Gastroesophageal sphincter (tissue), 4 donors: ENCODE data around the gene SRI. TPM values are rescaled to one million over a fixed set of nuclear protein-coding genes. Genes with fewer than 3 reads are reported as not detected.
"Not testable (repeated sequence)": the region's sequence is repeated elsewhere in the genome, so short reads cannot be mapped to it uniquely, and the experiment has no call there.

Source experiments
- ATAC-seq: fragments of 150-250 bp; one replicate; pipeline ENCODE4 v1.9.1; 2016; ENCODE audit warnings: mild to moderate bottlenecking, moderate library complexity
- H3K27ac ChIP-seq, 4 donors: fragments of 200-600 bp; sonication (generic) in 3 of 4; 1 replicate in 3 of 4; 2 replicates in 1 of 4; pipeline ENCODE4 v1.5.1; 2016 to 2019
- H3K27me3 ChIP-seq: fragments of 200-600 bp; sonication (generic); one replicate; pipeline ENCODE4 v1.5.1; 2019
- H3K36me3 ChIP-seq, 2 donors: fragments of 200-600 bp; sonication (generic); one replicate each; pipeline ENCODE4 v1.5.1; 2019; ENCODE audit warnings: control low read depth in 1 of 2
- H3K4me1 ChIP-seq, 3 donors: fragments of 200-600 bp; sonication (generic); 1 replicate in 2 of 3; 2 replicates in 1 of 3; pipeline ENCODE4 v1.5.1; 2016 to 2019; ENCODE audit warnings: control low read depth in 2 of 3
- H3K4me3 ChIP-seq, 2 donors: fragments of 200-600 bp; sonication (generic); one replicate each; pipeline ENCODE4 v1.5.1; 2019; ENCODE audit warnings: mild to moderate bottlenecking in 1 of 2, moderate library complexity in 1 of 2
- H3K9me3 ChIP-seq, 3 donors: fragments of 200-600 bp; sonication (generic); one replicate each; pipeline ENCODE4 v1.5.1; 2017 to 2019; ENCODE audit warnings: control low read depth in 2 of 3
- CTCF ChIP-seq, 4 experiments: fragments of 200-600 bp in 2 of 4; fragments of 450-650 bp in 2 of 4; sonication (generic) in 1 of 4; IDR thresholded peaks; one replicate each; pipeline ENCODE4 v1.5.1; 2017 to 2019; ENCODE audit warnings: antibody characterized with exemption in 4 of 4, mild to moderate bottlenecking in 2 of 4, moderate library complexity in 2 of 4
- EP300 ChIP-seq: sonication (generic); formaldehyde crosslinking; IDR thresholded peaks from one replicate; pipeline ENCODE4 v1.6.1; 2017; ENCODE audit warnings: antibody characterized with exemption, mild to moderate bottlenecking
- POLR2A ChIP-seq, 2 donors: fragments of 450-650 bp; IDR thresholded peaks; one replicate each; pipeline ENCODE4 v1.6.1; 2017; ENCODE audit warnings: antibody characterized with exemption in 2 of 2, mild to moderate bottlenecking in 2 of 2, moderate library complexity in 1 of 2
- POLR2AphosphoS5 ChIP-seq: sonication (generic); formaldehyde crosslinking; IDR thresholded peaks from one replicate; pipeline ENCODE4 v1.6.1; 2017; ENCODE audit warnings: antibody characterized with exemption
- WGBS, 2 donors: methylation state at CpG; one replicate each; pipeline ENCODE4 v1.1.5; 2018; ENCODE audit warnings: low coverage in 1 of 2; 5-methylcytosine and 5-hydroxymethylcytosine counted together
- total RNA-seq, 4 donors: library from RNA; depleted of rRNA; stranded (reverse); fragments of >200 nt; gene quantifications; one replicate each; pipeline ENCODE4 v1.1.0, GENCODE V29; 2016

Gene SRI
- total RNA-seq, 4 donors from 2014 or later, result 35.2 to 72.5 (median 63.2) TPM

- Histone ChIP-seq H3K27me3 (no peaks in the 10 kb centered on the region), H3K9me3 (no peaks in the 10 kb centered on the region), H3K36me3 (no peaks in the 10 kb centered on the region), H3K27ac (no peak overlapping the region), H3K4me1 (no peaks in the 10 kb centered on the region), H3K4me3 (no peak overlapping the region)
- no peak for ATAC-seq
- WGBS, 2 donors, result 89 to 99% methylated on average over 4 of the region's 4 CpGs
- TF ChIP-seq EP300 (no peak), POLR2AphosphoS5 (no peak), POLR2A (IDR thresholded peaks at IDR 0.05) (no peak), CTCF (IDR thresholded peaks at IDR 0.05) (no peak)
These were observed 47.0 kb downstream of the SRI start for GRCh38 chr7:88172842-88173241.

- H3K9me3 ChIP-seq, result no peaks in the 10 kb centered on the region
- WGBS, 2 donors, result 0 to 29% methylated on average over 1 of the region's 1 CpG
- no peak overlapping the region for H3K27ac ChIP-seq
- H3K27me3 ChIP-seq, result no peaks in the 10 kb centered on the region
- no peak overlapping the region for H3K4me3 ChIP-seq
- no peak for TF ChIP-seq EP300
- no peak for TF ChIP-seq POLR2A (IDR thresholded peaks at IDR 0.05)
- peak in 3 of 4 experiments; percentile 7 to 52 (median 34) for TF ChIP-seq CTCF (IDR thresholded peaks at IDR 0.05)
- no peak for TF ChIP-seq POLR2AphosphoS5
- H3K4me1 ChIP-seq, result no peaks in the 10 kb centered on the region
- no peak for ATAC-seq
- no peaks in the 10 kb centered on the region for H3K36me3 ChIP-seq
These were observed 50.0 kb downstream of the SRI start for GRCh38 chr7:88169717-88170320.

- WGBS, 2 donors, result 34 to 86% methylated on average over 2 of the region's 2 CpGs
- H3K36me3 ChIP-seq, result no peaks in the 10 kb centered on the region
- H3K4me1 ChIP-seq, result no peaks in the 10 kb centered on the region
- H3K27me3 ChIP-seq, result no peaks in the 10 kb centered on the region
- H3K4me3 ChIP-seq, result no peak overlapping the region
- no peak overlapping the region for H3K27ac ChIP-seq
- no peaks in the 10 kb centered on the region for H3K9me3 ChIP-seq
- TF ChIP-seq CTCF (IDR thresholded peaks at IDR 0.05) (no peak), EP300 (no peak), POLR2AphosphoS5 (no peak), POLR2A (IDR thresholded peaks at IDR 0.05) (no peak)
- no peak for ATAC-seq
These were observed 52.1 kb downstream of the SRI start for GRCh38 chr7:88167721-88168120.

- Histone ChIP-seq H3K27ac (no peak overlapping the region), H3K9me3 (no peaks in the 10 kb centered on the region), H3K4me1 (no peaks in the 10 kb centered on the region), H3K4me3 (no peak overlapping the region), H3K27me3 (no peaks in the 10 kb centered on the region), H3K36me3 (no peaks in the 10 kb centered on the region)
- ATAC-seq, result no peak
- 100% methylated on average over 1 to 2 of the region's 2 CpGs for WGBS, 2 donors
- TF ChIP-seq CTCF (IDR thresholded peaks at IDR 0.05) (no peak), EP300 (no peak), POLR2A (IDR thresholded peaks at IDR 0.05) (no peak), POLR2AphosphoS5 (no peak)
These were observed 52.6 kb downstream of the SRI start for GRCh38 chr7:88167223-88167622.

GRCh38 chr7:88165697-88166096, 54.1 kb downstream of the SRI start:
- Histone ChIP-seq H3K9me3 (peaks cover 0 to 3% (median 0%) of the 10 kb centered on the region in 3 donors), H3K4me1 (no peaks in the 10 kb centered on the region), H3K4me3 (no peak overlapping the region), H3K27ac (no peak overlapping the region), H3K27me3 (no peaks in the 10 kb centered on the region), H3K36me3 (no peaks in the 10 kb centered on the region)
- no peak for ATAC-seq
- TF ChIP-seq POLR2A (IDR thresholded peaks at IDR 0.05) (no peak), POLR2AphosphoS5 (no peak), EP300 (no peak), CTCF (IDR thresholded peaks at IDR 0.05) (no peak)

GRCh38 chr7:88159741-88160140, 60.1 kb downstream of the SRI start:
- not testable (repeated sequence) for H3K4me1 ChIP-seq, H3K4me3 ChIP-seq, H3K27ac ChIP-seq, H3K27me3 ChIP-seq, H3K36me3 ChIP-seq, ATAC-seq
- H3K9me3 ChIP-seq, result peaks cover 0 to 21% (median 0%) of the 10 kb centered on the region in 3 donors
- WGBS, 2 donors, result 75 to 90% methylated on average over 2 of the region's 2 CpGs
